MCF 10A (cell line): ENCODE measurements around the gene RXRA. TPM values are rescaled to one million over a fixed set of nuclear protein-coding genes. Genes with fewer than 3 reads are reported as not detected.

Source experiments
- BruUV-seq: library from RNA; stranded (reverse); fragments of 400-500 nt; replicated peaks from 2 replicates; lab custom pipeline; 2021; lab: Mats Ljungman, UMichigan
- CTCF ChIA-PET: fragments of 300-600 bp; sonication (Branson Sonifier 250); formaldehyde crosslinking; extraction: SDS; loops from one replicate; lab custom pipeline; 2021; ENCODE audit warnings: antibody characterized with exemption, inconsistent platforms; lab: Yijun Ruan, JAX
- POLR2A ChIA-PET: fragments of 300-600, 350-650 bp; sonication (Branson Sonifier 250); formaldehyde crosslinking; extraction: SDS; loops from one replicate; lab custom pipeline; 2020; ENCODE audit warnings: antibody characterized with exemption, inconsistent platforms; lab: Yijun Ruan, JAX
- DNase-seq: peaks from one replicate; pipeline ENCODE4 v3.0.0-alpha.2; 2018; ENCODE audit not compliant: unreplicated experiment
- H3K27ac Mint-ChIP-seq: one replicate; pipeline ENCODE4 v1.8.0; 2022; ENCODE audit warnings: mild to moderate bottlenecking, low read depth, mixed read lengths; ENCODE audit not compliant: unreplicated experiment
- H3K27me3 Mint-ChIP-seq: one replicate; pipeline ENCODE4 v1.8.0; 2022; ENCODE audit warnings: mixed read lengths; ENCODE audit not compliant: insufficient read depth, unreplicated experiment
- H3K36me3 Mint-ChIP-seq: one replicate; pipeline ENCODE4 v1.8.0; 2022; ENCODE audit warnings: mild to moderate bottlenecking, moderate library complexity, mixed read lengths; ENCODE audit not compliant: insufficient read depth, unreplicated experiment
- H3K4me1 Mint-ChIP-seq: one replicate; pipeline ENCODE4 v1.8.0; 2022; ENCODE audit warnings: mixed read lengths; ENCODE audit not compliant: insufficient read depth, unreplicated experiment
- H3K4me3 Mint-ChIP-seq: one replicate; pipeline ENCODE4 v1.8.0; 2022; ENCODE audit warnings: mild to moderate bottlenecking, moderate library complexity, mixed read lengths; ENCODE audit not compliant: unreplicated experiment
- H3K9me3 Mint-ChIP-seq: one replicate; pipeline ENCODE4 v1.8.0; 2022; ENCODE audit warnings: mixed read lengths; ENCODE audit not compliant: unreplicated experiment
- intact Hi-C: fragments of 100-400 bp; cut with micrococcal nuclease; formaldehyde crosslinking; loops from 2 replicates; pipeline ENCODE4 v1.14.1; 2022
- total RNA-seq: library from RNA; stranded (reverse); gene quantifications from 2 replicates; pipeline ENCODE4 v1.2.3, GENCODE V29; 2022
- TF ChIP-seq, protein P1 (sequence below): fragments of 200-600 bp; IDR thresholded peaks from one replicate; pipeline ENCODE4 v1.8.0; 2022; ENCODE audit warnings: antibody characterized with exemption, mild to moderate bottlenecking; ENCODE audit not compliant: unreplicated experiment

Gene RXRA
- total RNA-seq, 1 experiment from 2014 or later: 65.5 TPM

DNA sequence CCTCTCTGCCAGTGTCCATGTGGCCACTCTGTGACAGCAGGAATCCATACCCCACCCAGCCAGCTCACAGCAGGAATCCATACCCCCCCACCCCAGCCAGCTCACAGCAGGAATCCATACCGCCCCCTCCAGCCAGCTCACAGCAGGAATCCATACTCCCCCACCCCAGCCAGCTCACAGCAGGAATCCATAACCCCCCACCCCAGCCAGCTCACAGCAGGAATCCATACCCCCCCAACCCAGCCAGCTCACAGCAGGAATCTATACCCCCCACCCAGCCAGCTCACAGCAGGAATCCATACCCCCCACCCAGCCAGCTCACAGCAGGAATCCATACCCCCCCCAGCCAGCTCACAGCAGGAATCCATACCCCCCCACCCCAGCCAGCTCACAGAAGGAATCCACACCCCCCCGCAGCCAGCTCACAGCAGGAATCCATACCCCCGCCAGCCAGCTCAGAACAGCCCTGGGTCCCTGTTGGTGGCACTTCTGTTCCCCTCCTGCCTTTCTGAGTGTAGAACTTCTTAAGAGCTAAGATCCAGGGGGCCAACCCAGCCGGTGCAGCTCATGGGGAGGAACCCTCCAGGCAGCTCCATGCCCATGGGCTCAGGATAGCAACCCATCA, 8.4 kb upstream of the RXRA start:
- intact Hi-C loops: no loop called here
- no peaks in the 10 kb centered on the region for H3K9me3 Mint-ChIP-seq
- no peak for DNase-seq
- no TSS peak for BruUV-seq
- CTCF ChIA-PET: interaction anchor here (0.6 kb wide), 1 partner anchor 98 kb away, joined by 4 read pairs; no protein-coding TSS in a partner anchor
- POLR2A ChIA-PET: interaction anchor here (1.6 kb wide), 1 partner anchor 34 kb away, joined by 3 read pairs; no protein-coding TSS in a partner anchor
- TF ChIP-seq, protein P1, sequence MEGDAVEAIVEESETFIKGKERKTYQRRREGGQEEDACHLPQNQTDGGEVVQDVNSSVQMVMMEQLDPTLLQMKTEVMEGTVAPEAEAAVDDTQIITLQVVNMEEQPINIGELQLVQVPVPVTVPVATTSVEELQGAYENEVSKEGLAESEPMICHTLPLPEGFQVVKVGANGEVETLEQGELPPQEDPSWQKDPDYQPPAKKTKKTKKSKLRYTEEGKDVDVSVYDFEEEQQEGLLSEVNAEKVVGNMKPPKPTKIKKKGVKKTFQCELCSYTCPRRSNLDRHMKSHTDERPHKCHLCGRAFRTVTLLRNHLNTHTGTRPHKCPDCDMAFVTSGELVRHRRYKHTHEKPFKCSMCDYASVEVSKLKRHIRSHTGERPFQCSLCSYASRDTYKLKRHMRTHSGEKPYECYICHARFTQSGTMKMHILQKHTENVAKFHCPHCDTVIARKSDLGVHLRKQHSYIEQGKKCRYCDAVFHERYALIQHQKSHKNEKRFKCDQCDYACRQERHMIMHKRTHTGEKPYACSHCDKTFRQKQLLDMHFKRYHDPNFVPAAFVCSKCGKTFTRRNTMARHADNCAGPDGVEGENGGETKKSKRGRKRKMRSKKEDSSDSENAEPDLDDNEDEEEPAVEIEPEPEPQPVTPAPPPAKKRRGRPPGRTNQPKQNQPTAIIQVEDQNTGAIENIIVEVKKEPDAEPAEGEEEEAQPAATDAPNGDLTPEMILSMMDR: no peak
- no peaks in the 10 kb centered on the region for H3K4me1 Mint-ChIP-seq
- H3K36me3 Mint-ChIP-seq: peaks cover 4% of the 10 kb centered on the region
- no peak overlapping the region for H3K4me3 Mint-ChIP-seq
- peaks cover 5% of the 10 kb centered on the region for H3K27me3 Mint-ChIP-seq
- no peak overlapping the region for H3K27ac Mint-ChIP-seq

DNA sequence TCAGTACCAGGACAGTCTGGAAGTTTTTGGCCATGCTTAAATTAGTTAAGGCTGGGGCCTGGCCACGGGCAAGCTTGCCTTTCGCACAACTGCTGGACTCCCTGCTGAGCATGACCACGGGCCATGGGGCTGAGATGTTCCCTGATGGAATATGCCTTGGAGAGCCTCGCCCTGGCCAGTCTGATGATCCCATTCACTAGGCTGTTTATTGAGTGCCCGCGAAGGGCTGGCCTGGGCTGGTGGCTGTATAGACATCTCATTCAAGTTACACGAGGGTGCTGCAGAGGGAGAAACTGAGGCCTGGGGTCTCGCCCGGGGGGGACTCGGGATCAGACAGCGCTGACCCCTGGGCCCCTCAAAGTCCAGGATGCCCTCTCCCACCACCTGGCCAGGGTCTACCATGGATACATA, 7.8 kb upstream of the RXRA start:
- TF ChIP-seq, protein P1: no peak
- no TSS peak for BruUV-seq
- ChIA-PET CTCF (interaction anchor here (0.6 kb wide), 1 partner anchor 98 kb away, joined by 4 read pairs; no protein-coding TSS in a partner anchor), POLR2A (interaction anchor here (1.6 kb wide), 1 partner anchor 34 kb away, joined by 3 read pairs; no protein-coding TSS in a partner anchor)
- H3K27me3 Mint-ChIP-seq: no peaks in the 10 kb centered on the region
- H3K4me3 Mint-ChIP-seq: no peak overlapping the region
- DNase-seq: no peak
- intact Hi-C loops: no loop called here
- peaks cover 4% of the 10 kb centered on the region for H3K36me3 Mint-ChIP-seq
- no peaks in the 10 kb centered on the region for H3K9me3 Mint-ChIP-seq
- no peak overlapping the region for H3K27ac Mint-ChIP-seq
- peaks cover 2% of the 10 kb centered on the region for H3K4me1 Mint-ChIP-seq

DNA sequence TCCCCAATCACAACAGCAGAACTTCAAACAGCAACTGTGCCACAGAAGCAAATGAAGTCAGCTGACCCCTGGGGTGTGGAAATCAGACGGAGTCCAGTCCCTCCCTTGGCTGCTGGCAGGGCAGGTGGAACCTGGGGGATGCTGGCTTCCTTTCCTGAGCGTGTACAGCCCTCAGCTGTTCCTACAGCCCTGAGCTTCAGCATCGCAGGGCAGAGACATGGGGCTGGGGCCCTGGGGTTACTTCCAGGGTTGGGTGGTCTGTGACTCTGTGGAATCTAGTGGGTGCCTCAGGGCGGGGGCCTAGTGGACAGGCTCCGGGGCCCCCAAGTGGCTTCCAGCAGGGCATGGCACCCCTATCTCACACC, 7.3 kb upstream of the RXRA start:
- intact Hi-C loops: no loop called here
- no peak overlapping the region for H3K4me3 Mint-ChIP-seq
- peaks cover 6% of the 10 kb centered on the region for H3K4me1 Mint-ChIP-seq
- ChIA-PET POLR2A (interaction anchor here (1.6 kb wide), 1 partner anchor 35 kb away, joined by 3 read pairs; no protein-coding TSS in a partner anchor), CTCF (no interaction called here)
- BruUV-seq: no TSS peak
- no peak overlapping the region for H3K27ac Mint-ChIP-seq
- TF ChIP-seq, protein P1: no peak
- no peaks in the 10 kb centered on the region for H3K27me3 Mint-ChIP-seq
- peaks cover 4% of the 10 kb centered on the region for H3K36me3 Mint-ChIP-seq
- no peak for DNase-seq
- H3K9me3 Mint-ChIP-seq: no peaks in the 10 kb centered on the region

DNA sequence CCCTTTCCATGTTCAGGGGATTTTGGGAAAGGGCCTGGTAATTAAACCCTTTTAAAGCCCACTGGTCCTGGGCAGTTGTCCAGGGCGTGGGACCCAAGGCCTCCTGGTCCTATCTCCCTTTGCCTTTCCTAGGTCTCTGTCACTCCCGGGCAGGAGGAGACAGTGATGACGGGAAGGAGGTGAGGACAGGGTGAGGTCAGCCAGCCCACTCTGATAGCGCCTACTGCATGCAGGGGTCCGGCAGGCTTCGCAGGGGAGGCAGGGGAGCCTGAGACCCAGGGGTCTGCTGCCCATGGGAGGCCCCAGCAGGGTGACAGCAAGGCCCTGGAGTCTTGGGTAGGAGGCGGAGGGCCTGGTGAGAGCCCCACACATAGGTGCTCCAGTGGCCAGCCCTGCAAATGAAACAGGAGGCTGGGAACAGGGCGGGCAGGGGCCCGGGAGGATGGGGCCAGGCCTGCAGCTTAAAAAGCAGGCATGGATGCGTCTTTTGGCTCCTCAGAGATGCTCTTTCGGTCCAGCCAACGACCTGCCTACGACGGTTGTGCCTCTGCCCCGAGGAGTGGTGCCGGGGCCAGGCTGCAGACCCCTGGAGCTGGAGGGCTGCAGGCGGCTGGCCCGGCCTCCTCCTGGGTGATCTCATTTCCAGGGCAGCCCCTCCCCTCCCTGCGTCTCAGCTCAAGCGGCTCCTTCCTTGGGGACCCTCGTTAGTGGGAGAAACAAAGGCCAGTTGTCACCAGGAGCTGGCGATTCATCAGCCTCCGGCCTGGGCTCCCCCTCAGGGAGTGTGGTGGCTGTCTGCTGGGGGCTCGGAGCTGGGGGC, 6.7 kb upstream of the RXRA start:
- no TSS peak for BruUV-seq

More for the DNA sequence above, 6.7 kb upstream of the RXRA start:
- H3K4me1 Mint-ChIP-seq: peaks cover 12% of the 10 kb centered on the region
- no peak for DNase-seq
- H3K36me3 Mint-ChIP-seq: peaks cover 8% of the 10 kb centered on the region
- no peak overlapping the region for H3K27ac Mint-ChIP-seq
- TF ChIP-seq, protein P1: no peak
- no peaks in the 10 kb centered on the region for H3K9me3 Mint-ChIP-seq
- H3K27me3 Mint-ChIP-seq: no peaks in the 10 kb centered on the region
- POLR2A ChIA-PET: interaction anchor here (0.6 kb wide), 1 partner anchor 37 kb away, joined by 4 read pairs; no protein-coding TSS in a partner anchor
- intact Hi-C loops: no loop called here
- CTCF ChIA-PET: no interaction called here
- no peak overlapping the region for H3K4me3 Mint-ChIP-seq
